GM12891 (cell line): ENCODE measurements around the gene PROCR.

Experiments
- POLR2A ChIP-seq: IDR thresholded peaks from 2 replicates; pipeline ENCODE4 v1.6.1; 2011; ENCODE audit warnings: low read depth, low read length, control low read depth
- POLR2AphosphoS5 ChIP-seq: IDR thresholded peaks from 2 replicates; pipeline ENCODE4 v1.6.1; 2011; ENCODE audit warnings: low read depth, low read length, control low read depth
- POU2F2 ChIP-seq: IDR thresholded peaks from 2 replicates; pipeline ENCODE4 v1.6.1; 2011; ENCODE audit warnings: low read depth, mild to moderate bottlenecking, control low read depth, low read length, moderate library complexity
- SPI1 ChIP-seq: IDR thresholded peaks from 2 replicates; pipeline ENCODE4 v1.6.1; 2011; ENCODE audit warnings: low read depth, low read length, control low read depth
- TAF1 ChIP-seq: IDR thresholded peaks from 2 replicates; pipeline ENCODE4 v1.6.1; 2011; ENCODE audit warnings: low read depth, low read length, control low read depth

- TF ChIP-seq POLR2A (no peak), POLR2AphosphoS5 (no peak), TAF1 (no peak), POU2F2 (no peak), SPI1 (no peak)
These were observed 14.9 kb upstream of the PROCR start for GRCh38 chr20:35156978-35157377.
